Activated CD4-positive, alpha-beta T cell treated with anti-CD3 and anti-CD28 coated beads, Interleukin-2, amount 50 U/mL, for 24 hours (primary cell): ENCODE measurements around the gene CTIF.
A peak's percentile ranks its signal among the peaks of the same experiment; 100 is the strongest.
"Not testable (repeated sequence)": the region's sequence is repeated elsewhere in the genome, so short reads cannot be mapped to it uniquely, and the experiment has no call there.

Source experiments
- DNase-seq, 2 donors: peaks; one replicate each; pipeline ENCODE4 v3.0.0-alpha.2; 2020; ENCODE audit warnings: low read depth in 1 of 2, low spot score in 1 of 2

The CTIF gene

GRCh38 chr18:48538531-48539405 is at the start of gene CTIF:
Gene CTIF (plus strand): TSS chr18:48539031. CDS start chr18:48619566, 80,535 bp downstream.
- DNase-seq = peak; percentile 22 to 53

DNA sequence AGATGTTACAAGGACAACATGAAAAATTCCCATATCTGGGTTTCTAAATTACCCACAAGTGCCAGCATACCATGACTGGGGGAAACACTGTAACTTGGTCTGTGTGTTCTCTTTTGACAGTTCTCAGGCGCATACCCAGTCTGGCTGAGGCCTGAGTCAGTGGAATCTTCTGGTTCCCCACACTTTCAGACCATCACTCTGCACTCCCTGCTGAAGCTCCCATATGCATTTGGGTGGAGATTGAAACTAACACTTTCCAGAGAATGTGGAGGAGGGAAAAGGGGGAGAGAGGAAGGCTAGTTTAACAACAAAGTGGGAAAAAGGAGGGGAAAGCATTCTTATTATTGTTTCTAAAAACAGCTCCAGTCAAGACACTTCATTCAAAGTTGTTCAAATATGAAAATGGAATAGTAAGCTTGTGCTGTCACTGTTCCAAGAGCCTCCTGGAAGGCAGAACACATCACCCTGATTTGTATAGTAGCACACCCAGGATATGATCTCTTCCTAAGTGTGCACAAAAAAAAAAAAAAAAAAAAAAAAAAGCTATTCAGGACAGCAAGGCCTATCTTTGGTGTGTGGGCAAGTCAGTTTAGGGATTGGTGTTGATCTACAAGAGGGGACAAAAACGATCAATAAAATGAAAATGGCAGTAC is 48.1 kb upstream of the CTIF start:
- DNase-seq = no peak

DNA sequence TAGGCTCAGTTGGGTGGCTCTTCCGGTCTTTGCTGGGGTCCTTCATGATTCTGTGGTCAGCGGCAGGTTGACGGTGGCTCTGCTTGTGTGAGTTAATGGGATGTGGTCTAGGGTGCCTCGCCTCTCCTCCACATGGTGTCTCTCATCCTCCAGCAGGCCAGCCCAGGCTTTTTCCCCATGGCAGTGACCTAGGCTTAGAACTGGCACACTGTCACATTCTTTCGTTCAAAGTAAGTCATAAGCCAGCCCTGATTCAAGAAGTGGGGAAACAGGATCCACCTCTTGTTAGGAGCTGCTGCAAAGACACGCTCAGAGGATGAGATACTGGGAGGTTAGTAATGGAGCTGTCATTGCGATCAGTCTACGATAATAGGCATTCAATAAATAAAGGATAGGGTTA is 46.0 kb upstream of the CTIF start:
- DNase-seq = no peak

GRCh38 chr18:48493434-48494230 is 45.2 kb upstream of the CTIF start:
- DNase-seq = no peak

DNA sequence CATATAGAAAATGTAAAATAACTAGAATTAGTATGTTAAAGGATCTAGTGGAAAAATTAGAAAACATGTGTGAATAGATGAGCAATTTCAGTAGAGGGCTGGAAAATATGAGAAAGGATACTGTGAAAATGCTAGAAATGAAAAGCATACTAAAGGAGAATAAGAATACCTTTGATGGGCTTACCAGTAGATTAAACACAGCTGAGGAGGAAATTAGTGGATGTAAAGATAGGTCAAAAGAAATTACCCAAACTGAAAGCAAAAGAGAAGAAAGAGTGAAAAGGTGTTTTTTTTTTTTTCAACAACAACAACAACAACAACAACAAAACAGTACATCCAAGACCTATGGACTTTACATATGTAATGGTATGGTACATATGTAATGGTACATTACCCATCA is 41.0 kb upstream of the CTIF start:
- DNase-seq = no peak

- DNase-seq = no peak
Observed at GRCh38 chr18:48500517-48500916, 38.3 kb upstream of the CTIF start.

GRCh38 chr18:48502906-48503305 is 35.9 kb upstream of the CTIF start:
- DNase-seq = no peak

- DNase-seq = no peak
Observed at GRCh38 chr18:48504819-48505218, 34.0 kb upstream of the CTIF start.

- DNase-seq = not testable (repeated sequence)
Observed at GRCh38 chr18:48506983-48507568, 31.8 kb upstream of the CTIF start.

- DNase-seq = not testable (repeated sequence)
Observed at GRCh38 chr18:48512498-48512897, 26.3 kb upstream of the CTIF start.

GRCh38 chr18:48514786-48515185 is 24.0 kb upstream of the CTIF start:
- DNase-seq = no peak

DNA sequence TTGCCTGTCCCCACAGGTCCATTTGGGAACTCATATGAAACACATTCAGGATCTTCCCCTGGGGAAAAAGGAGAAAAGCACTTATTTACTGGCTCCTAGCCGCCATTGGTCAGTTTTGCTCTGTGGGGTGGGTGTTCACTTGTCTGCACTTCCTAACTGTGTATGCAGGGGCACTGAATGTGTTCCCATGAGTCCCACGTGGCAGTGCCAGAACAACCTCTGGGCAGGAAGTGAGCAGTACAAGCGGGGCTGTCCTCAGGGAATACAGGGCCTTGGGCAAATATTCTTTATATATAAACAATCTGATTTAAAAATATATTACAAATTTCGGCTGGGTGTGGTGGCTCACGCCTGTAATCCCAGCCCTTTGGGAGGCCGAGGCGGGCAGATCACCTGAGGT is 21.8 kb upstream of the CTIF start:
- DNase-seq = no peak

DNA sequence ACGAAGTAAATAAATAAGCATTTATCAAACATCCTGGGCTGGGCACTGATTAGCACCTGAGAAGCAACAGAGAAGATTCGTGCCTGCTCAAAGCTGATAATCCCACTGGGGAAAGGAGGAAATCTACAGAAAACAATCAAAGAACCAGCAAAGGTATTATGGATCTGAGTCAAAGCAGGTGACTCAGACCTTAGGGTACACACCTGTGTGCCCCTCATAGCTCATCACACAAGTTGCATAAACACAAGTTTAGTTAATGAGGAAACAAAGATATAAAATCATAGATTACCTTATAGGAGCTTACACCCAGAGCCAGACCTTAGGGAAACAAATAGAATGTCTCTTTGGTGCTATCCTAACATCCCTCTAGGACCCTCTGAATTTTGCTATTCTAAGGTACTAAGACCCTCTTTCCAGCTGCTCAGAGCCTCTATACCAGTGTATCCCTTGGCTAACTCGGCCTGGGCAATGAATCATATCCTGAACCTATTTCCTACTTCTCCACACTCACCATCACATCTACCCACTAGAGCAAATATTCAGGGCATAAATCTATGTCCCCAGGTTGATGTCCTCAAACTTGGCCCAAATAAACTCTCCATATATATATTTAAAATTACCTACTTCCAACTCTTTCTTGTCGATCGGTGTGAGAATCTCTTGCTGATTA is 19.3 kb upstream of the CTIF start:
- DNase-seq = no peak

- DNase-seq = no peak
Observed at GRCh38 chr18:48521723-48522122, 17.1 kb upstream of the CTIF start.

DNA sequence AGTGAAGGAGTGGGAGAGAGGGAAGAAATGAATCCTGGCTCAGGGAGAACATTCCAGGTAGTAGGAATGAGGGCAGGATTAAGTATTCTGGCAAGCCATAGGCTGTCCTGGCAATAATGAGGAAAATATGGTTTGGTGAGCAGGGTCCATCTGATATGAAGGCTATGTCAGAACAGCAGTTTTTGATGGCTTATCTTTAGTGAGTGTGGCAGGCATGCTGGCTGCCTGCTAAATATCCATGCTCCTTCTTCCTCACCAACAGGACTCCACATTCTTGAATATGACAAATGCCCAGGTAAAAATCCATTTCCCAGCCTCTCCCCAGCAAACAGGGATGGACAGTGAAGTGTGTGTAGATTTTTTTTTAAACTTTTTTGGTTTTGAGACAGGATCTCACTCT is 13.2 kb upstream of the CTIF start:
- no peak for DNase-seq

- no peak for DNase-seq
Observed at GRCh38 chr18:48527461-48527860, 11.4 kb upstream of the CTIF start.

GRCh38 chr18:48528861-48529260 is 10.0 kb upstream of the CTIF start:
- no peak for DNase-seq

DNA sequence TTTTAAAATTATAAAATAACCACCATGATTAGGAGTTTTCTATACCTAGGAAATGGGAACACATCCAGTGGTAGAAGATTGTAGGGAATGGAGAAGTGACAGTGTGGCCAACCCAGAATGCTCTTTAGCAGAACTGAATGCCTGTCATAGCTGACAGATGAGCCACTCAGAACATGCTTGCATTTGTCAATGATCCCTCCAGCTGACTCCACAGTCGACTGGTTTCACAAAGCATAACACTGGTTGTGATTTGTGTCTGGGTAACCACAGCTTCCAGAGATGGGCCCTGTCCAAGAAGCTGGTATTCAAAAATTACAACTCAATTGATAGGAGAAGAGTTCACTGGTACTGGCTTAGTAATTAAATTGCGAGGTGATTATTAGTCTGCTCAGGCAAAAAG is 9.0 kb upstream of the CTIF start:
- DNase-seq = no peak

- no peak for DNase-seq
Observed at GRCh38 chr18:48530399-48531081, 8.3 kb upstream of the CTIF start.

- no peak for DNase-seq
Observed at GRCh38 chr18:48531082-48531403, 7.8 kb upstream of the CTIF start.
